ENCODE measurements around the gene PLEKHG3.

DNA sequence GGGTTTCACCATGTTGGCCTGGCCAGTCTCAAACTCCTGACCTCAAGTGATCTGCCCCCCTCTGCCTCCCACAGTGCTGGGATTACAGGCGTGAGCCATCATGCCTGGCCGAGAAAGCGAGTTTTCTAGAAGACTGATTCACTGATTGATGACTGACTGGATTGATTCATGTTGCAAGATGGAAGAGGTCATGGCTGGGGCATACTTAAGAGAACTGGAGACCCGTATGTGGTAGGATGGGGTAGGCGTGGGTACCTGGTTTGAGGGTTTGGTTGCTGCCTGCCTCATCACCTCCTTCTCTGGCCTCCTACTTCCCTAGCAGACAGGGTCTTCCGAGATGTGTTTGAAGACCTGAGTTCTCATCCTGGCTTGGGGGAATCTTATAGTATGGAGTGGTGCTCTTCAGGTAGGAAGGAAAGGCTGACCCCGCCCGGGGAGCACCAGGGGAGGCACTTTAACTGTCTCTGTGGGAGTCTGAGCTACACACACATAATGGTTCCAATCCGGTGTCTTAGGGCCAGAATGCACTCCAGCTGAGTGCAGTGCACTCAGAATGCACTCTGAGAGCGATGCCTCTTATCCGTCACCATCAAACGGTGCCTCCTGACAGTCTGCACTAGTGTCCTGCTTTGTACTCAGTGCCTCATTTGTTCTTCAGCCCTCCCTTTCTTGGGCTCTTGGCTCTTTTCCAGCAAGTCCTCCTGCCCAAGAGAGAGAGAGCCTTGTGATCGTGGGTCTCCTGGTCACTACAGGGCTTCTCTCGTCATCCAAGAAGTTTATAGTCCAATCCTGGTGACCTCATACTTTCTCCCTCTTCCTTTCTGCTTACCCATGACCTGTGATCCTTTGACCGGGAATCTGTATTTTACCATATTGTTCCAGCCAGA is 19.7 kb downstream of the PLEKHG3 start:
- TF ChIP-seq, protein P1, sequence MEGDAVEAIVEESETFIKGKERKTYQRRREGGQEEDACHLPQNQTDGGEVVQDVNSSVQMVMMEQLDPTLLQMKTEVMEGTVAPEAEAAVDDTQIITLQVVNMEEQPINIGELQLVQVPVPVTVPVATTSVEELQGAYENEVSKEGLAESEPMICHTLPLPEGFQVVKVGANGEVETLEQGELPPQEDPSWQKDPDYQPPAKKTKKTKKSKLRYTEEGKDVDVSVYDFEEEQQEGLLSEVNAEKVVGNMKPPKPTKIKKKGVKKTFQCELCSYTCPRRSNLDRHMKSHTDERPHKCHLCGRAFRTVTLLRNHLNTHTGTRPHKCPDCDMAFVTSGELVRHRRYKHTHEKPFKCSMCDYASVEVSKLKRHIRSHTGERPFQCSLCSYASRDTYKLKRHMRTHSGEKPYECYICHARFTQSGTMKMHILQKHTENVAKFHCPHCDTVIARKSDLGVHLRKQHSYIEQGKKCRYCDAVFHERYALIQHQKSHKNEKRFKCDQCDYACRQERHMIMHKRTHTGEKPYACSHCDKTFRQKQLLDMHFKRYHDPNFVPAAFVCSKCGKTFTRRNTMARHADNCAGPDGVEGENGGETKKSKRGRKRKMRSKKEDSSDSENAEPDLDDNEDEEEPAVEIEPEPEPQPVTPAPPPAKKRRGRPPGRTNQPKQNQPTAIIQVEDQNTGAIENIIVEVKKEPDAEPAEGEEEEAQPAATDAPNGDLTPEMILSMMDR (conservative IDR thresholded peaks at IDR 0.05) = no peak
- no peak for TF ChIP-seq EZH2 (IDR thresholded peaks at IDR 0.05; ENCODE audit: low read depth)
